HG02571 (cell line): ENCODE measurements around the gene SLC4A5.
"Not testable (repeated sequence)": the region's sequence is repeated elsewhere in the genome, so short reads cannot be mapped to it uniquely, and the experiment has no call there.

ENCODE experiments used
- ATAC-seq: cut with Tn5 transposase; IDR thresholded peaks from one replicate; pipeline ENCODE4 v1.9.1; 2021; ENCODE audit warnings: mild to moderate bottlenecking, moderate library complexity; ENCODE audit not compliant: unreplicated experiment

The SLC4A5 gene

DNA sequence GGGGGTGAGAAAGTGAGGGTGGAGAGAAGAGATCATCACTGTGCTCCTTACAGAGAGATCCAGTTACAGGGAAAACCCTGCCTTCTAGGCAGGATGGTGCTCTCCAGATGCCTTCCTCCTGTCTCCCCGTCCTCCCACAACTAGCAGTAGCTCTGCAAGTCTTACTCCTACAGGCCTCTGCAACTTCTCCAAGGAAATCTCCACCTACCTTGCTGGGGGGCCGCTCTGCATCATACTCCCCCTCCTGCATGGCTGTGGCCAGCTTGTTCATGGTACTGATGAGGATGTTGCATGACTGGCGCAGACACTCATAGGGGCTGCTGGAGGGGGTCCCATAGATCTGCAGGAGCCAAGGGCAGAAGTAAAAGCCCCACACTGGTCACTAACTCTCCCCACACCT is 22.8 kb upstream of the SLC4A5 start:
- no peak for ATAC-seq

DNA sequence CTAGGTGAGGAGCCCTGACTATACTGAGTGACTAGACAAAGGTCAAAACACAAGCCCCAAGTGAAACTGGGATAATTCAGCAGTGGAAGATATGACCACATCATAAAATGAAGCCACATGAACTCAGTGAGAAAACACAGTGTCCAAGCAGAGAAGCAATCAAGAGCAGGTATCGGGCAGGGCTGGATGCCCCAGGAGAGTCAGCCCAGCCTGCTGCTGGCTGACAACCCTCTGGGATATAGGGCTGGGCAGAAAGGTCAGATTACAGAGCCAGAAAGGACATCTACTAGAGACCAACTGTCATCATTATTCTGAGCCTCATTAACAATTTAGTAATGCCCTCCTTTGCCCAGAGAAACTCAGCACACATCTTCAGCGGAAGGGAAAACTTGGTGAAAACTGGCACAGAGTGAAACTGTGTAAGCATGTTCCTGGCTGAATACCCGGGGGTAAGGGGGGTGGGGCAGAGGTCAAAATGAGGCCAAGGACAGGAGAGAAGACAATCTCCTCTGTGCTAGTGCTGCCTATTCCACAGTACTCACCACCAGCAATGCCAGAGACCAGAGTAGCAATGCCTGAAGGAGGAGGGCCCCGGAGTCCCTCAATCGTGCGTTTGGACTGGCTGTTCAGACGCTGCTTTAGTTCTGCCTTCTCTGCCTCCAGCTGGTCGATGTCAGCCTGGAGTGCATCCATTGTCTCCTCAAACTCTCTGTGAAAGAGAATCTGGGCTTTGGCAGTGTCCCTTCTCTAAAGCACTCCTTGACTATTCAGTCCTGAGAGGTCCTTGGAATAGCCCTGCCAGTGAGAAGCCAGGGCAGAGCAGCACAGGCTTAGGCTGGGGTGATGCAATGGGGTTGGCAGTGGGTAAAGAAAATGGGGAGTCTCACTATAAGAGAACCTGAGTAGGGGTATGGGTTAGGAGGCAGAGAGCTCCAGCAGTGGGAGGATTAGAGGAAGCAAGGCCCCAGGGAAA is 21.6 kb upstream of the SLC4A5 start:
- no peak for ATAC-seq

DNA sequence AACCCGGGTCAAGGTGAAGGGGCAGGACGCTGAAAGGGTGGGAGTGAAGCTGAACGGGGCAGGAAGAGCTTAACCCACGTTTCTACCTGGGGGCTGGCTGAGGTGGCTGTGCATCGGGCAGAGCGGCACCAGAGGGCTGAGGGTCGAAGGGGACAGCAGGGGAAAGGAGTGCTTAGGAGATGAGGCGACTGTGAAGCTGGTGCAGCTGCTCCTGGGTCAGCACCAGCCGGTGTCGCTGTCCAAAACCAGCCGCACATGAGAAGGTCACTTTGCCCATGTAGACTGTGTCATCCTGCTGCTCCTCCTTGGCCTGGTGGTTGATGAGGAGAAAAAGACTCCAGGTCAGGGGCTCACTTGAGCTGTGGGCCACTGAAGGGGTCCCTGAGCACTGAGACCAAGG is 18.1 kb upstream of the SLC4A5 start:
- no peak for ATAC-seq

DNA sequence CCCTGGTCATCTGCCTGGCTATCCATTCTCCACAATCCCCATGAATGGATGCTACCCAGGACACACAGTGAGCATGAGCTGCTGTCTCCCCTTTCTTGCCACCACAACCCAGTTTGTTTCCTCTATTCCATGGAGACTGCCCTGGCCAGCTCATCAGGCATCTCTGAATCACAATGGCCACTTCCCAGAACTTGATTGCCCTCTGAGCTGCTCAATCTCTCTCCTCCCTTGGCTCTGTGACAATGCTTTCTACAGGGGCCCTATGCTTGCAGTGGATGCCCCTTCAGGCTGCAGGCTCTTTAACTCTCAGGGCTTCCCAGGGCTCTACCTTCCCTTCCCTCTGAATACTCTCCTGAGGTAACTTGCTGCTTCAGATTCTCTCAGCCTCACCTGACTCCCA is 14.4 kb upstream of the SLC4A5 start:
- no peak for ATAC-seq

DNA sequence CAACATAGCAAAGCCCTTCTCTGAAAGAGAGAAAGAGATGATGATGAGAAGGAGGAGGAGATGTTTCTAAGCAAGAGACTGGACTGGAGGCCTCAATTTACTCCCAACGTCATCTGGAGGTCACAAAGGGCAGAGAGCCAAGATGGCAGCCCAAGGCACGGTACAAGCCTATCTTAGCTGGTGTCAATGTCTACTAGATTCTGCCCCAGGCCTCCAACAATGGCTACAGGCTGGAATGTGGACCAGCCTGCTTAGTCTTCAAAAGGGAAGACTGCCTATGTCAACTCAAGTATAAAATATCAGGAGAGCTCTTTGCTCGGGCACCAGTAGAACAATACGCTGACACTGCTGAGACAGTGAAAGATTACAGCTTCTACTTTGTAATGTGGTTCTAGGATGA is 6.7 kb upstream of the SLC4A5 start:
- ATAC-seq, result no peak

DNA sequence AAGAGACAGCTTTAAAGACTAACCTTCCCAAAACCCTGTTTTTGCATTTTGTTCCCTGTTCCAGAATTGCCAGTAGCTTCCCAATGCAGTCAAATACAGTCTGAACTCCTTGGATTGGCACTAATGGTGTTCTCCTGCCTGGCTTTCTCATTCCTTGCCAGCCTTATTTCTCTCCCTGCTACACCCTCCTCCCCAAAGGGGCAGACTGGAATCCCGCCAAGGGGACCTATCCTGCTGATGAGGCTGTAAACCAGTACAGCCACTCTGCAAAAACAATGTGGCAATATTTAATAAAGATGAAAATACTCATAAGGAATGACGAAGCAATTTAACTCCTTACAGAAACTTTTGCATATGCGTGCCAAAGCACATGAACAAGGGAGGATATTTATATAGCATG is 4.5 kb upstream of the SLC4A5 start:
- ATAC-seq, result no peak

- no peak for ATAC-seq
These were observed 4.1 kb upstream of the SLC4A5 start for GRCh38 chr2:74347303-74347702.

- ATAC-seq, result no peak
These were observed 2.2 kb upstream of the SLC4A5 start for GRCh38 chr2:74345272-74345943.

GRCh38 chr2:74336227-74336626 is 7.0 kb downstream of the SLC4A5 start:
- ATAC-seq, result not testable (repeated sequence)

- no peak for ATAC-seq
These were observed 8.3 kb downstream of the SLC4A5 start for GRCh38 chr2:74334931-74335333.

- no peak for ATAC-seq
These were observed 9.2 kb downstream of the SLC4A5 start for GRCh38 chr2:74333896-74334586.

DNA sequence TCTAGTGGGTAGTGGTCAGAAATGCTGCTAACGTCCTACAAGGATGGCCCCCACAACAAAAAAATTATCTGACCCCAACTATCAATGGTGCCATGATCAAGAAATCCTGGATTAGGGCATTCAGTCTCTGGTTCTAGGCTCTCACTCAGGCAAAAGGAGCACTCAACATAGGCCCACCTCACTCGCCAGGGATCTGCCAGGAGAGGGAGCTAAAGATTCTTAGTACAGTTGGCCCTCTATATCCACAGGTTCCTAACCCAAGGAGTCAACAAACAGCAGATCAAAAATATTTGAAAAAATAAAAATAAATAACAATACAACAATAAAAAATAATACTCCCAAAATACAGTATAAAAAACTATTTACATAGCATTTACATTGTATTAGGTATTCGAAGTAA is 10.0 kb downstream of the SLC4A5 start:
- ATAC-seq, result no peak

GRCh38 chr2:74332550-74333174 is 10.6 kb downstream of the SLC4A5 start:
- no peak for ATAC-seq

DNA sequence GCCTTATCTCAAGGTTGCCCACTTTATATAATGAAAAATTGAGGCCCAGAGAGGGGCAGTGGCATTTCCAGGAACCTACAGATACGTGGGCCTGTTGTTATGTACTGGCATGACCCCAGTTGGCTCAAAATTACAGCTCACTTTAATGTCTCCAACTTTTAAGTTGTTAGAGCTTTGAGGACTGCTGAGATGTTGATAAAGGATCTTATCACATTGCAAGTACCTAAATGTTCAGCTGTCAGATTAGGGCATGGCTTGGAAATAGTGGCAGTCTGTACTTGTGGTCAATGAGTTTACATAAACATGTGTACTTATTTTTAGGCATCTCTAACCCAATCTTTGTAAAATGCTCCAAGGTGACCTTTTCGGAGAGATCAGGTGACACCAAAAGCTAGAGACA is 14.6 kb downstream of the SLC4A5 start:
- no peak for ATAC-seq

- no peak for ATAC-seq
These were observed 15.1 kb downstream of the SLC4A5 start for GRCh38 chr2:74328074-74328473.

GRCh38 chr2:74327627-74328026 is 15.6 kb downstream of the SLC4A5 start:
- ATAC-seq, result no peak

DNA sequence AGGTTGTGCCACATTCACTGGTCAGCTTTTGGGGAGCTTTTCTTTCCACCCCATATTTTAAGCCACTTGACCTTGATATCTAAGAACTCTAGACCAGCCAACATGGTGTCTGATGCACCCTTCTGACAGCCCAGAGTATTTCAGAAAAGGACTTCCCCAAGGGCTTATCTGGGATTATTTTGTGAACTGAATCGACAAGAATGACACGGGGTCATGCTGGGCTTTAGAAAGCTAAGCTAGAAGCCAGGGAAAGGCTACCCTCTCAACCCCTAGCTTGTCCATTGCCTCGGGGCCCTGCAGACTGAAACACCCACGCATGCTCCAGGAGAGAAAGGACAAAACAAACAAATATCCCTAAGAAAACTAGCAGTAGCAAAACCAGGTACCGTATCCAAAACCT is 16.0 kb downstream of the SLC4A5 start:
- ATAC-seq, result no peak

GRCh38 chr2:74325815-74326214 is 17.4 kb downstream of the SLC4A5 start:
- no peak for ATAC-seq

DNA sequence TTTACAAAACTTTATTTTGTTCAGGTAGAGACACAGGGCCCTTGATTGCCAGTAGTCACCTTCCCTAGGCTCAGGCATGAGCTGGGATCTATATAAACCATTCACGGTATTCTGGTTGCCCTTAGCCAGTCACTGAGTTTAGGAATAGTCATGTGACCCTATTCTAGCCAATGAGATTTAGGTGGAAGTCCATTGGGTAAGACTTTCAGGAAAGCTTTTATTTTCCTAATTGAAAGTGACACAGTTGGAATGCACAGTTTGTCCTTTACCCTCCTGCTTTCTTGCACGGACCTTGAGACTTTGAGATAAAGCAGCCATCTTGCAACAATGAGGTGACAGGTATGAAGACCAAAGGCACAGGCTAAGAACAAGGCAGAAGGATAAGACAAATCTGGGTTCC is 21.5 kb downstream of the SLC4A5 start:
- ATAC-seq, result no peak

DNA sequence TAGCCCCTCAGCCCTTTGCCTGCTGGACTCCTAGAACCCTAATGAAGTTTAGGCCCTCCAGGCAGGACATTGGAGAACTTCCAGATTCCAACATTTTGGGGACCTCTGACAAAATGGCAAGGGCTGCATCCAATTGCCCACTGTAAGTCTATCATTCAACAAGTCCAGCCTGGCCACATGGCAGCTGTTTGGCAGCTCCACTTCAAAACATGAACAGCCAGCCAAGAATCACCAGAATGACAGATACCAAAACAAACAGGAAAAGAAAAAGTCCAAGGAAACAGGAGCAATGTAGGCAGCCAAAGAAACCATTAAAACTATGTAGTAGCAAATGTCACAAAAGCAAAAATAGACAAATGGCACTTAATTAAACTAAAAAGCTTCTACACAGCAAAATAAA is 25.5 kb downstream of the SLC4A5 start:
- no peak for ATAC-seq

GRCh38 chr2:74316627-74317295 is 26.5 kb downstream of the SLC4A5 start:
- no peak for ATAC-seq
